HL-60 (cell line): ENCODE data around the gene KDM5B.
"Not testable (repeated sequence)": the region's sequence is repeated elsewhere in the genome, so short reads cannot be mapped to it uniquely, and the experiment has no call there.

Source experiments
- DNase-seq, 2 experiments: peaks; one replicate each; pipeline ENCODE4 v3.0.0-alpha.2; 2010 to 2020; ENCODE audit warnings: low read depth in 1 of 2, low spot score in 1 of 2
- H3K27ac ChIP-seq: fragments of 250-450 bp; sonication (Bioruptor Pico); replicated peaks from 2 replicates; pipeline ENCODE4 v1.5.1; 2020; ENCODE audit warnings: mild to moderate bottlenecking, moderate library complexity
- H3K27me3 ChIP-seq: fragments of 250-450 bp; sonication (Bioruptor Pico); 2 replicates; pipeline ENCODE4 v1.5.1; 2021; ENCODE audit warnings: mild to moderate bottlenecking, moderate library complexity; ENCODE audit not compliant: insufficient read depth, poor library complexity, severe bottlenecking
- H3K4me3 ChIP-seq: replicated peaks from 2 replicates; pipeline ENCODE4 v1.5.1; 2011; ENCODE audit warnings: mild to moderate bottlenecking, control low read depth, low read length; ENCODE audit not compliant: insufficient read depth
- GABPA ChIP-seq: IDR thresholded peaks from 2 replicates; pipeline ENCODE4 v1.6.1; 2012; ENCODE audit warnings: low read depth
- POLR2AphosphoS5 ChIP-seq: IDR thresholded peaks from 2 replicates; pipeline ENCODE4 v1.6.1; 2012; ENCODE audit warnings: low read depth
- SPI1 ChIP-seq: IDR thresholded peaks from 2 replicates; pipeline ENCODE4 v1.6.1; 2012; ENCODE audit warnings: low read depth, mild to moderate bottlenecking, borderline replicate concordance
- TF ChIP-seq, protein P1 (sequence below): IDR thresholded peaks from 2 replicates; pipeline ENCODE4 v1.6.1; 2012; ENCODE audit warnings: low read depth; ENCODE audit not compliant: insufficient replicate concordance
- TF ChIP-seq, protein P2 (sequence below): IDR thresholded peaks from one replicate; pipeline ENCODE4 v1.5.1; 2011; ENCODE audit warnings: low read length, control low read depth, inconsistent platforms; ENCODE audit not compliant: insufficient read depth

KDM5B gene

GRCh38 chr1:202796670-202797069 is 11.6 kb downstream of the KDM5B start:
- Histone ChIP-seq H3K27me3 (no peaks in the 10 kb centered on the region), H3K27ac (no peak overlapping the region), H3K4me3 (no peak overlapping the region)
- no peak for TF ChIP-seq SPI1
- DNase-seq, result no peak

GRCh38 chr1:202794931-202795330 is 13.3 kb downstream of the KDM5B start:
- not testable (repeated sequence) for H3K27me3 ChIP-seq, H3K27ac ChIP-seq, DNase-seq, H3K4me3 ChIP-seq

- Histone ChIP-seq H3K27ac (no peak overlapping the region), H3K27me3 (no peaks in the 10 kb centered on the region), H3K4me3 (no peak overlapping the region)
- no peak for TF ChIP-seq SPI1
- DNase-seq, result no peak
Observed at GRCh38 chr1:202794051-202794740, 14.0 kb downstream of the KDM5B start.

GRCh38 chr1:202791077-202791747 is 17.0 kb downstream of the KDM5B start:
- no peak for DNase-seq
- Histone ChIP-seq H3K27ac (no peak overlapping the region), H3K27me3 (no peaks in the 10 kb centered on the region), H3K4me3 (no peak overlapping the region)
- no peak for TF ChIP-seq SPI1
- TF ChIP-seq, protein P1, sequence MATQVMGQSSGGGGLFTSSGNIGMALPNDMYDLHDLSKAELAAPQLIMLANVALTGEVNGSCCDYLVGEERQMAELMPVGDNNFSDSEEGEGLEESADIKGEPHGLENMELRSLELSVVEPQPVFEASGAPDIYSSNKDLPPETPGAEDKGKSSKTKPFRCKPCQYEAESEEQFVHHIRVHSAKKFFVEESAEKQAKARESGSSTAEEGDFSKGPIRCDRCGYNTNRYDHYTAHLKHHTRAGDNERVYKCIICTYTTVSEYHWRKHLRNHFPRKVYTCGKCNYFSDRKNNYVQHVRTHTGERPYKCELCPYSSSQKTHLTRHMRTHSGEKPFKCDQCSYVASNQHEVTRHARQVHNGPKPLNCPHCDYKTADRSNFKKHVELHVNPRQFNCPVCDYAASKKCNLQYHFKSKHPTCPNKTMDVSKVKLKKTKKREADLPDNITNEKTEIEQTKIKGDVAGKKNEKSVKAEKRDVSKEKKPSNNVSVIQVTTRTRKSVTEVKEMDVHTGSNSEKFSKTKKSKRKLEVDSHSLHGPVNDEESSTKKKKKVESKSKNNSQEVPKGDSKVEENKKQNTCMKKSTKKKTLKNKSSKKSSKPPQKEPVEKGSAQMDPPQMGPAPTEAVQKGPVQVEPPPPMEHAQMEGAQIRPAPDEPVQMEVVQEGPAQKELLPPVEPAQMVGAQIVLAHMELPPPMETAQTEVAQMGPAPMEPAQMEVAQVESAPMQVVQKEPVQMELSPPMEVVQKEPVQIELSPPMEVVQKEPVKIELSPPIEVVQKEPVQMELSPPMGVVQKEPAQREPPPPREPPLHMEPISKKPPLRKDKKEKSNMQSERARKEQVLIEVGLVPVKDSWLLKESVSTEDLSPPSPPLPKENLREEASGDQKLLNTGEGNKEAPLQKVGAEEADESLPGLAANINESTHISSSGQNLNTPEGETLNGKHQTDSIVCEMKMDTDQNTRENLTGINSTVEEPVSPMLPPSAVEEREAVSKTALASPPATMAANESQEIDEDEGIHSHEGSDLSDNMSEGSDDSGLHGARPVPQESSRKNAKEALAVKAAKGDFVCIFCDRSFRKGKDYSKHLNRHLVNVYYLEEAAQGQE, result no peak
- TF ChIP-seq, protein P2, sequence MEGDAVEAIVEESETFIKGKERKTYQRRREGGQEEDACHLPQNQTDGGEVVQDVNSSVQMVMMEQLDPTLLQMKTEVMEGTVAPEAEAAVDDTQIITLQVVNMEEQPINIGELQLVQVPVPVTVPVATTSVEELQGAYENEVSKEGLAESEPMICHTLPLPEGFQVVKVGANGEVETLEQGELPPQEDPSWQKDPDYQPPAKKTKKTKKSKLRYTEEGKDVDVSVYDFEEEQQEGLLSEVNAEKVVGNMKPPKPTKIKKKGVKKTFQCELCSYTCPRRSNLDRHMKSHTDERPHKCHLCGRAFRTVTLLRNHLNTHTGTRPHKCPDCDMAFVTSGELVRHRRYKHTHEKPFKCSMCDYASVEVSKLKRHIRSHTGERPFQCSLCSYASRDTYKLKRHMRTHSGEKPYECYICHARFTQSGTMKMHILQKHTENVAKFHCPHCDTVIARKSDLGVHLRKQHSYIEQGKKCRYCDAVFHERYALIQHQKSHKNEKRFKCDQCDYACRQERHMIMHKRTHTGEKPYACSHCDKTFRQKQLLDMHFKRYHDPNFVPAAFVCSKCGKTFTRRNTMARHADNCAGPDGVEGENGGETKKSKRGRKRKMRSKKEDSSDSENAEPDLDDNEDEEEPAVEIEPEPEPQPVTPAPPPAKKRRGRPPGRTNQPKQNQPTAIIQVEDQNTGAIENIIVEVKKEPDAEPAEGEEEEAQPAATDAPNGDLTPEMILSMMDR, result no peak
- no peak for TF ChIP-seq POLR2AphosphoS5
- TF ChIP-seq GABPA, result no peak

DNA sequence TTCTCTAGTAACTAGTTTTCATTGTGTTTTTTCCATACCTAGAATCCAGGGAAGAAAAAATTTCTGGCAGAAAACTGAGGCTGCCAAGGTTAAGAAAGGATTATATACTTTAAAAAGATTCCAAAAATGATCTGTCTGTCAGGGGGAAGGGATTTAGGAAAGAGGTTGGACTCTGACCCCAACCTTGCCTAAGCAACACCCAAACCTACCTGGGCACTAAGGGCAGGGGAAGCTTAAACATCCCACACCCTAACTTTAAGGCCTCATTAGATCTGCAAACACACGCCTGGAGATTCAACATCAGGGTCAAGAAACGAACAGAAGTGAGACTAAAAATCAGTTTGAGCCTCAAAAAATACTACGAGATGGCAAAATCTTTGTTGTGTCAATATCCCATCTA is 19.4 kb downstream of the KDM5B start:
- no peak for DNase-seq
- Histone ChIP-seq H3K4me3 (no peak overlapping the region), H3K27me3 (no peaks in the 10 kb centered on the region), H3K27ac (no peak overlapping the region)
- TF ChIP-seq, protein P2, result no peak
- TF ChIP-seq SPI1 (no peak), POLR2AphosphoS5 (no peak), GABPA (no peak)
- TF ChIP-seq, protein P1, result no peak
